ENCODE data around the gene ULK4.

DNA sequence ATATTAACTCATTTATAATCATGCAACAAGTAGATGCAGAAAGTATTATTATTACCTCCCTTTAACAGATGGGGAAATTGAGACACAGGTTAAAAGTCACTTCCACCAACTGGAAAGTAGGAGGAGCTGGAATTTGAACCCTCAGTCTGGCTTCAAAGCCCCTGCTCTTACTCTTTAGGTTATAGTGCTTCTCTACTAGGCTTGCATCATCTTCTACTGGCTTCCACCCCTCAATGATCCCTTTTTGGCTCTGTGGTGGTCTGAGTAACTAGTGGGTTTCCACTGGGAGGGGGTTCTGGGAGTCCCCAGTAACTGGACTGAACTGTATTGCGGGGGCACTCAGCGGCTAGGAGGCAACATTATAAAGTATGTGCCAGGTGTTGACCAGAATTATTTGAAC lies 671.6 kb downstream of the ULK4 start:
- TF ChIP-seq CTCF (conservative IDR thresholded peaks at IDR 0.05; ENCODE audit: low read length) (no peak), EZH2phosphoT487 (IDR thresholded peaks at IDR 0.05; ENCODE audit: borderline replicate concordance) (no peak)
